COLO829 (cell line): ENCODE results near the gene ASB12.

Experiments used
- DNase-seq: peaks from one replicate; pipeline ENCODE4 v3.0.0; 2012; ENCODE audit warnings: low spot score

ASB12 gene

GRCh38 chrX:64186974-64187761, 43.2 kb downstream of the ASB12 start:
- DNase-seq, result no peak

DNA sequence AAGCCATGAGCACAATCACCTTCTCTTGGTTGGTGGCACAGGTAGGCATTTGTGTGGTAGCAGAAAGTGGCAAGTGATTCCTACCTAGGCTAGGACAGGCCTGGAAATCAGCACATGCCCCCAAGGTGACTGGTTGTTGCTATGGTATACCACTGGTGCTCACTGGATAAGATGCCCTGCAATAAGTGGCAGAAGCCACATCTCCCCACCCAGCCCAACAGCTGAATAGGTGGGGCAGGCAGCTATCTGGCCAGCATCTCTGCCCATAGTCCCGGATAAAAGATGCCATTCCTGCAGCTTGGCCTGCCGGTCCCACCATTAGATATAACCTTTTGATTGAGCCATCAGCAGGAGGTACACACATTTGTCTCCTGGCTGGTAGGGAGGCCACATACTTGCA, 46.0 kb downstream of the ASB12 start:
- DNase-seq, result no peak

DNA sequence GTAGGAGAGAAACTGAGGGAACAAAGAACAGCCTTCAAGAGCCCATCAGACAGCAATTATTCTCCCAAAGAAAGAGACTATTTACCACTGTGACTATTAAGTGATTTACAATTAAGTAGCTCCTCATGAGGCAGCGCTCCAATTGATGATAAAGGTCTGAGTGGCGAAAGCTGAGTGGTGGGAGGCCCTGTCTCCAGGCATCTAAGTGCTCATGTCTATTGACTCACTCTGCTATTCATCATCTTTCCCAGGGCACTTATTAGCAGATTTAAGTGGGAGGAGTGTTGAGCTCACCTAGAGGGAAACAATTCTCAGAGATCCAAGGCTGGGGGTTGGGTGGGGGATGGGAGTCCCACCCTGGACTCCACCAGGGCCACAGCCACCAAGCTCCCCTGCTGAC, 48.2 kb downstream of the ASB12 start:
- peak; percentile 11 for DNase-seq

DNA sequence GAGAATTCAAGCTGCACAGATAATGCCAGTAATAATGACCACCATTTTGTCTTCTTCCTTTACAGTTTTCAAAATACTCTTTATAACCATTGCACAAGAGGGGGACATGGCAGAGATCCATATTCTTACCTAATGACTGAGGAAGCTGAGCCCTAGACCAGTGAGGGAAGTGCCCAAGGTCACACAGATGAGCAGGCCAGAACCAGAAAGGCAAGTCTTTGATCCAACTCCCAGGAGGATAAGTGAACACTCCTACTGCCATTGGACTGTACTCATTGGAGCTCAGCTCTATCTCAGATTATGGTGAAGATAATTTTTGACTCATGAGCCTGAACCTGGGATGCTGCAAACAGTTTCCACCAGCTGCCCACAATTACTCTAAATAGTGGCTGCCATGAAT, 53.5 kb downstream of the ASB12 start:
- no peak for DNase-seq
